Memory B cell (primary cell): ENCODE measurements around the gene RXRA.

Experiments used
- ATAC-seq: fragments of 150-1000 bp; cut with Tn5 transposase; 2 replicates; pipeline ENCODE4 v1.10.0; 2021; ENCODE audit warnings: low read depth, mild to moderate bottlenecking, moderate library complexity
- DNase-seq, 2 donors: peaks; one replicate each; pipeline ENCODE4 v3.0.0; 2022; ENCODE audit warnings: low spot score in 2 of 2
- H3K27ac Mint-ChIP-seq: one replicate; pipeline ENCODE4 v1.8.0; 2022; ENCODE audit warnings: mild to moderate bottlenecking, moderate library complexity, mixed read lengths
- H3K27me3 Mint-ChIP-seq: one replicate; pipeline ENCODE4 v1.8.0; 2022; ENCODE audit warnings: mixed read lengths
- H3K36me3 Mint-ChIP-seq: one replicate; pipeline ENCODE4 v1.8.0; 2022; ENCODE audit warnings: mild to moderate bottlenecking, mixed read lengths
- H3K4me1 Mint-ChIP-seq: one replicate; pipeline ENCODE4 v1.8.0; 2022; ENCODE audit warnings: mixed read lengths
- H3K4me3 Mint-ChIP-seq: one replicate; pipeline ENCODE4 v1.8.0; 2022; ENCODE audit warnings: mild to moderate bottlenecking, moderate library complexity, mixed read lengths
- H3K9me3 Mint-ChIP-seq: one replicate; pipeline ENCODE4 v1.8.0; 2022; ENCODE audit warnings: mixed read lengths

Gene RXRA

DNA sequence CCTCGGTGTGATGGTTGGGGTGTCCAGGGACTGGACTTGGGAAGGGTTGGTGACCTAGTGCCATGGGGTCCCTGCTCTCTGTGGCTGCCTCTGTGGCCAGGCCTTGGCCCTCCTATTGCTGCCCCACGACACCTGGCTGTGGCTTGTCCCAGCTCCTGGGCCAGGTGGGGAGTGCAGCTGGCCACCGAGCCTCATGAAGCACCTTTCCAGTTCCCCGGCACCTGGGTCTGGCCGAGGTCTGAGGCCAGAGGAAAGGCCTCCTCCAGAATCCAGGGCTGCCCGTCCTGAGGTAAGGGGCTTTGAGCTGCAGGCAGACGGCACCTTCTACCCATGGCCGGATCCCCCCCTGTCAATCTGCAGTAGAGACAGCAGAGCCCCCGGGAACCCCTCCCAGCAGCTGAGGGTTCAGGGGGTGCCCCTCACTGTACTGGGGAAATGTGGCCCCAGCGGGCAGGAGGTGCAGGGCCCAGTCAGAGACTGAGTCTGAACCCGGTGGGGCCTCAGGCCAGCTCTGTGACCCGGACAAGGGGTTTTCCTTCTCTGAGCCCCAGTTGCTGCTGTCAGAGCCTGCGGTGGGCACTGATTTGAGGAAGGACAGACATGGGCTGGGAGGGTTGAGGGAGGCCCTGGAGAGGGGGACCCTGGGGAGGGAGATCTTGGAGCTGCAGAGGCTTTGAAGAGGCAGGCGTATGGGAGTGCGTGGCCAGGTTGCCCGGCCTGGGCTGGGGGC, 54.5 kb downstream of the RXRA start:
- Mint-ChIP-seq H3K9me3 (no peaks in the 10 kb centered on the region), H3K27me3 (no peaks in the 10 kb centered on the region), H3K4me1 (peaks cover 23% of the 10 kb centered on the region), H3K27ac (peak overlapping the region; percentile 35), H3K4me3 (peak overlapping the region; percentile 5), H3K36me3 (no peaks in the 10 kb centered on the region)
- no peak for ATAC-seq
- DNase-seq, result no peak

DNA sequence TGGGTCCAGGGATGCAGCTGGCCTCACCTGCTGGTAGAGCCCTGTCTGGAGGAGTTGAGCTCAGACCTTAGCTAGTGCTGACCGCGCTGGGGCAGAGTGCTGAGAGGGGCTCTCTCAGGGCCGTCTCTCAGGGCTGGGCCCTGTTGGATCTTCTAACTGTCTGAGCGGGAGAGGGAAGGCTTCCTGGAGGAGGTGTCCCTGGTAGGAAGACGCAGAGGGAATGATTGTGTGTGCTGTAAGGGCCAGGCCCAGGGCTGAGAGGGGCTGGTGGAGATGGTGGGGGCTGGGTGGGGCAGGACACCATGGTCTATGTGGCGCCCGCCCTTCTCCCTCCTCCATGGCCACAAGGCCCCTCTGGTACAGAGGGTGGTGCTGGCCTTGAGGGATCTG, 55.0 kb downstream of the RXRA start:
- DNase-seq, result no peak
- Mint-ChIP-seq H3K9me3 (no peaks in the 10 kb centered on the region), H3K4me3 (no peak overlapping the region), H3K4me1 (peaks cover 21% of the 10 kb centered on the region), H3K27ac (peak overlapping the region; percentile 35), H3K36me3 (no peaks in the 10 kb centered on the region), H3K27me3 (no peaks in the 10 kb centered on the region)
- no peak for ATAC-seq

DNA sequence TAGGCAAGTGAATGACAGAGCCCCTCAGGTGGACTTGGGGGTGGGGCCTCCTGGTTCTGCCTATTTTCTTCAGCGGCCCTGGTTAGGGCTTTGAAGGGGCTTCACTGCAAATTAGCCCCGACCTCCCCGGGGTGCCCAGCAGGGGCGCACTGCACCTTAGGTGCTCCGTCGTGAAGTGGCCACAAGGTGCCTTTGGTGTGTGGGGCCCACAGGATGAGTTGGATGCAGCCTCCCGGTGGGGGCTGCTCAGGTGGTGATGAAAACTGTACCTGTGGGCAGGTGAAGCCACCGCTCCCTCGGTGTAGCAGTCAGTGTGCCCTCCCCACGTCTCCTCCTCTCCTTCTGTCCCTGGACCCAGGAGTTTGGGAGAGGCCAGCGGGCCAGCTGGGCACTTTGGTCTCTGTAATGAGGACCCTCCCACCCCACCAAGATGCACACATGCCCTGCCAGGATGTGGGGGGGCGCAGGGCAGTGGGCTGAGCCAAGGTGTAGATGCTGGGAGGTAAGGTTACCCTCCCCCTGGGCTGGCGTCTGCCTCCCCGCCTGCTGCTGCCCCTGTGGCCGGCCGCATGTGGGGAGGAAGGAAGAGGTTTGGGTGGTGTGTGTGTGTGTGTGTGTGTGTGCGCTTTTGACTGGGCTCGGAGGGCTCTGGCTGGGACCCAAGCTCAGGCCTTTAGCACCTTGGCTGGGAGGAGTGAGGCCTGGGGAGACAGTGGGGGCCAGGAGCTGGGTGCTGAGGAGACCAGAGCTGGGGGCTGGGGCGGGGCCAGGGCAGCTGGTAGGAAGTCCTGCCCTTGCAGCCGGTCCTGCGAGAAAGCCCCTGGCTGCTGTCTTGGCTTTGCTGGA, 55.6 kb downstream of the RXRA start:
- Mint-ChIP-seq H3K27ac (peak overlapping the region; percentile 35), H3K4me3 (peak overlapping the region; percentile 6), H3K27me3 (no peaks in the 10 kb centered on the region), H3K36me3 (no peaks in the 10 kb centered on the region), H3K4me1 (peaks cover 18% of the 10 kb centered on the region), H3K9me3 (no peaks in the 10 kb centered on the region)
- ATAC-seq, result peak; percentile 82
- no peak for DNase-seq

DNA sequence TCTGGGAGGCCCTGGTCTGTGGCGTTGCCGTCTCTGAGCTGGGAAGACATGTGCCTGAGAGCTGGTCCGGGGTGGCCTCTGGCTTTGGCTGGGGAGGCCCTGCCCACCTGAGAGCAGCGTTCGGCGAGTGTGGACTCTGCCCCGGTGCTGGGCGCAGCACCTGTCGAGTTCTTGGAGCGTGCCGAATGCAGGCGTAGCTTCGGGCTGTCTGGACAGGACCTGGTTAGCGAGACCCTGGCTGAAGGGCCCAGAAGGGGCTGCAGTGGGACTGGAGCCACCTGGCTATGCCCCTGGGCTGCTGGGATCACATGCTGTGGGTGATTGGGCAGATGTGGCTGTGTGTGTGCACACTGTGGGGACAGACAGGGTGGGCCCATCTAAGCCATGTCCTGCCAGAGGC, 56.5 kb downstream of the RXRA start:
- no peak for DNase-seq
- Mint-ChIP-seq H3K9me3 (no peaks in the 10 kb centered on the region), H3K4me1 (peaks cover 18% of the 10 kb centered on the region), H3K36me3 (no peaks in the 10 kb centered on the region), H3K4me3 (no peak overlapping the region), H3K27me3 (no peaks in the 10 kb centered on the region), H3K27ac (no peak overlapping the region)
- no peak for ATAC-seq

DNA sequence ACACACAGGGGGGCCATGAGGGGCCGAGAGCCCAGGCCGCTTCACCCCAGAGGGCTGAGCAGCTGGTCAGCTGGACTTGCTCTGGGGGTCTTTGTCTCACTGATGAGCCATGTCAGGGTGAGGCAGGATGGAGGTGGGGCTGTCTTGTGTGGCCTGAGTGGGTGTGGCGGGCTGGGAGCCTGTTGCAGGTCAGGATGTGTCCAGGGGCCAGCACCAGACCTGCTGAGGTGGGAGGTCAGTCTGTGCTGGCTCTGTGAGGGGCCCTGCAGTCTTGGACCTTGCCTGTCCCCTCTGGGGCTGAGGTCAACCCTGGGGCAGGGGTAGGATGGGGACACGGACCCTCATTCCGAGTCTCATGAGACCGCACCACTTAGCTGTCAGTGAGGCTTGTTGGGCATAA, 56.9 kb downstream of the RXRA start:
- H3K4me3 Mint-ChIP-seq, result no peak overlapping the region
- no peaks in the 10 kb centered on the region for H3K36me3 Mint-ChIP-seq
- no peak for DNase-seq
- H3K27ac Mint-ChIP-seq, result no peak overlapping the region
- no peak for ATAC-seq
- no peaks in the 10 kb centered on the region for H3K9me3 Mint-ChIP-seq
- H3K27me3 Mint-ChIP-seq, result no peaks in the 10 kb centered on the region
- peaks cover 21% of the 10 kb centered on the region for H3K4me1 Mint-ChIP-seq

DNA sequence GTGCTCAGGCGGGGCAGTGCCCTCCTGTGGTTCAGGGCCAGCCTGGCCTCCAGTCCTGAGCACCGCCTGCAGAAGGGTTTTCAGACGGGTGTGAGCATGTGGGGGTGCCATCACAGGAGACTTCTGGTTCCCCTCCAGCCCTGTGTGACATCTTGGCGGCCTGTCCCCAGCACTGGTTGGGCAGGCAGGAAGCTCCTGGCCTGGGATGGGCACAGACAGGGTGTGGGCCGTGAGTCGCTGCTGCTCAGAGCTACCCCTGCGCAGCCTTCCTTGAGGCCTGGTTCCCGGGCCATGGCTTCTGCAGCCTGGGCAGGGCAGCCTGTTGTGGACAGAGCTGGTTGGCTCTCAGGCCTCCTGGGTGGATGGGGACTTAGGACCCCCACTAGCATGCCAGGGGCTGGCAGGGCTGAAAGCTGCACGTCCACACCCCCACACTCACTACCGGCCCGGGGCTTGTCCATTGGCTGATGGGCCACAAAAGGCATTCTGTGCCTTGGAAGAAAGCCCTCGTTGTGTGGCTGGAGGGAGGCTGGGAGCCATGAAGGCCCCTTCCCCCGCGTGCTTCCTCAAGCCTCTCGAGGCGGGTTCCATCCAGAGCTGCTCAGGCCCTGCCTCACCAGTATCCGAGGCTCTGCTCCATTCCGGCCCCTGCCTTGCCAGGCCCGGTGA, 58.7 kb downstream of the RXRA start:
- DNase-seq (no peak), ATAC-seq (no peak)
- Mint-ChIP-seq H3K36me3 (no peaks in the 10 kb centered on the region), H3K27ac (no peak overlapping the region), H3K4me1 (peaks cover 23% of the 10 kb centered on the region), H3K9me3 (no peaks in the 10 kb centered on the region), H3K4me3 (no peak overlapping the region), H3K27me3 (no peaks in the 10 kb centered on the region)

DNA sequence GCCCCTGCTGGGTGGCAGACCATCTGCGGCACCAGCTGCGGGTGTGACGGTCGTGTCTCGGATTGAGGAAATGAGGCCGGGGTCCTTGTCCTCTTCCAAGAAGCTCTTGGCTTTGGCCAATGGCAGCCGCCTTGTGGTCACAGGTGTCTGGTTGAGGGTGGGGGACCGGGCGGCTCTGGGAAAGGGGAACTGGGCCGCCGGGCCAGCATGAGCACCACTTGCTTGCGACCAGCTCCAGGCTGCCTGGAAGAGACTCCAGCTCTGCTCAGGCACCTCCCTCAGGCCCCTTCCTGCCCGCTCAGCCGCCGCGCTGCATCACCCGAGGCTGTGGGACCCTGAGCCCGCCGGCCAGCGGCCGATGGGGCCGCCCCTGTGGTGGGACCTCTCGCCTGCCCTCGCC, 59.7 kb downstream of the RXRA start:
- Mint-ChIP-seq H3K4me1 (peaks cover 29% of the 10 kb centered on the region), H3K4me3 (no peak overlapping the region), H3K36me3 (no peaks in the 10 kb centered on the region), H3K9me3 (no peaks in the 10 kb centered on the region), H3K27me3 (no peaks in the 10 kb centered on the region), H3K27ac (no peak overlapping the region)
- ATAC-seq (no peak), DNase-seq (no peak)

DNA sequence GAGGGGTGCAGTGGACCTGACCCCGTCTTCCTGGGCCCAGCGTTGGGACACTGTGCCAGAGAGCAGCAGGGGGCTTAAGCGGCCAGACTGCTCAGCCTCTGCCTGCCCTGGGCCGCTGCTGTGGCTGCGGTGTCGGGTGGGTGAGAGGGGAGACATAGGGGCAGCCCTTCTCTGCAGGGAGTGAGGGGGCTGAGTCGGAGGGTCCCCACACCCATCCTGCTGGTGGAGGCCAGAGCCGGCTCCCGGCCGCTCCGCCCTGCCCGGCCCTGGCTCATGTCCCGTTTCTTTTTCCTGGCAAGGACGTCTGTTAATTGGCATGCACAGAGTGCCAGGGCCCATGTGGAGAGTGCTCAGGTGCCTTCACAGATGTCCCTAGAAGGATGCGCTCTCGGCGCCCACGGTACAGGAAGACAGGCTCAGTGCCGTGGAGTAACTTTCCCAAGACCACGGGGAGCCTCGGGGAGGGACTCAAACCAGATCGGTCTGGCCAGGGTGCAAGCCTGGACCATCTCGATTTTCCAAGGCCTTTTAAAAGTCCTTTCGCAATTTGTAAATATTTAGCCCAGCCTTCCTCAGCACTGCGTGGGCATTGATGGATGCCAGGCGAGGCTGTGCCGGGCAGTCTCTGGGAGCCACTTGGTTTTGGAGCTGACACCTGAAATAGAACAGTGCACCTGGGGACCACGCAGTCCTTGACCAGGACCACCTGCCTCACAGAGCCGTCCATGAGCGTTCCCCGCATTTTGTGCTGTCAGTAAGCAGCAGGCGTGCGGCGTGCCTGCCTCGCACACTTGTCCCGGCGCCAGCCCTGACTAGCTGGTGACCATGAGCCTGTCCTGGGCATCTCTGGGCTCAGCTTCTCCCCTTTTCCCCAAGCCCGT, 60.9 kb downstream of the RXRA start:
- H3K27ac Mint-ChIP-seq, result peak overlapping the region; percentile 67

DNA sequence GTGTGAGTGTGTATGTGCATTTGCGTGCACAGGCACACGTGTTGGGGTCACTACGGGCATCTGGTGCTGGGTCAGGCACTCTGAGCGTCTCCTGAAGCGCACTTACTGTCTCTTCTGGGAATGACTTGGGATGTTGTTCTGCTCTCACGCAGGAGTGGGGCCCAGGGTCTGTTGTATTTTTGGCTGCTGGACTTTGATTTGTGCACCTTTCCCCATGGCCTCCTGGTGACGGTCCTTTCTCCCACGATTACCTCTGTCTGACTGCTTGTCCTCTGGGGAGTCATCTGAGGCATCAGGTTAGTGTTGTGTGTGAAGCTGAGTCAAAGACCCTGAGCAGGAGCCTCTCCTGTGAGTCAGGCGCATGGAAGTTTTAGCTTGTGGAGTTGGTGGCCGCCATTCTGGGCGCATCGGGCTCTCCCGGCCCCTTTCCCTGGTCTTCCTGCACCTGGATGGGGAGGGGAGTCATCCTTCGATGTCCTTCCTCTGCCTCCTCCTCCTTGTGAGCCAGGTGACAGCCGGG, 62.1 kb downstream of the RXRA start:
- Mint-ChIP-seq H3K4me1 (peaks cover 29% of the 10 kb centered on the region), H3K4me3 (no peak overlapping the region), H3K36me3 (no peaks in the 10 kb centered on the region), H3K27ac (peak overlapping the region; percentile 67), H3K27me3 (no peaks in the 10 kb centered on the region), H3K9me3 (no peaks in the 10 kb centered on the region)
- ATAC-seq (no peak), DNase-seq (no peak)

More for the DNA sequence above, 60.9 kb downstream of the RXRA start:
- H3K27me3 Mint-ChIP-seq, result no peaks in the 10 kb centered on the region
- no peak for DNase-seq
- no peaks in the 10 kb centered on the region for H3K9me3 Mint-ChIP-seq
- H3K36me3 Mint-ChIP-seq, result no peaks in the 10 kb centered on the region
- peaks cover 26% of the 10 kb centered on the region for H3K4me1 Mint-ChIP-seq
- H3K4me3 Mint-ChIP-seq, result no peak overlapping the region
- ATAC-seq, result no peak

DNA sequence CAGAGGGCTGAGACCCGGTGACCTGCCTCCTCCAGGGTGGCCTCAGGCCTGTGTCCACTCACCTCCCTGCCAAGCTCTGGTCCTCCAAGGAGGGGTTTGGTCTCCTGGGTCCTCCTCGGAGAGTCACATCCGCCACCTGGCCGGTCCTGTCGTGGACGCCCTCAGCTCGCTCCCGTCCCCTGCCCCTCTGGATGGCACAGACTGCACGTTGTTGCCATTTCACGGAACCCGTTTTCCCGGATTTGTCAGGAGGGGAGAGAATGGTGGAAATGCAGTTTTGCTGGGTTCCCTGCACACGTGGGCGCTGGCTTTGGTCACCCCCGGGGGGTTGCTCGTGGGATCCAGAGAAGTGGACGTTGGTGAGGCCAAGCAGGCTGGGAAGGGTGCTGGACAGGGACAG, 62.7 kb downstream of the RXRA start:
- DNase-seq, result no peak
- Mint-ChIP-seq H3K4me1 (peaks cover 35% of the 10 kb centered on the region), H3K36me3 (no peaks in the 10 kb centered on the region), H3K27ac (peak overlapping the region; percentile 95), H3K4me3 (no peak overlapping the region), H3K27me3 (no peaks in the 10 kb centered on the region), H3K9me3 (peaks cover 2% of the 10 kb centered on the region)
- ATAC-seq, result no peak

DNA sequence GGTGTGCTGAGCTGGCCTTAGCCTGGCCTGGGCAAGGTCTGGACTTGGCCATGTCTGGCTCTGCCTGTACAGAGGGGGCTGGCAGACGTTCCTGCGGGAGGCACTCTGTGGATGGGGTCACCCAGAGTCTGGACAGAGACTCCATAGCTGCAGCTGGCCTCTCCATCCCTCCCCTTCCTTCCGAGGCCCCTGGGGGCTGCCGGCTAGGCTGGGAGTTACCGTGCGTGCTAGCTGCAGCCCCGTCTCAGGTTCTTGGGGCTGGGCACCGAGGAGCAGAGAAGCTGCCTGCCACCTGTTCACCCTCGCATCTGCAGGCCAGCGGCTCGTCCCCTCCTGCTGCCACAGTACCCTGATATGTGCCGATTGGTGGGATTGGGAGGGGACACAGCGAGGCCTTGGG, 63.4 kb downstream of the RXRA start:
- no peak for DNase-seq
- Mint-ChIP-seq H3K4me1 (peaks cover 33% of the 10 kb centered on the region), H3K27ac (peak overlapping the region; percentile 95), H3K4me3 (no peak overlapping the region), H3K27me3 (no peaks in the 10 kb centered on the region), H3K36me3 (no peaks in the 10 kb centered on the region), H3K9me3 (peaks cover 4% of the 10 kb centered on the region)
- ATAC-seq, result no peak

DNA sequence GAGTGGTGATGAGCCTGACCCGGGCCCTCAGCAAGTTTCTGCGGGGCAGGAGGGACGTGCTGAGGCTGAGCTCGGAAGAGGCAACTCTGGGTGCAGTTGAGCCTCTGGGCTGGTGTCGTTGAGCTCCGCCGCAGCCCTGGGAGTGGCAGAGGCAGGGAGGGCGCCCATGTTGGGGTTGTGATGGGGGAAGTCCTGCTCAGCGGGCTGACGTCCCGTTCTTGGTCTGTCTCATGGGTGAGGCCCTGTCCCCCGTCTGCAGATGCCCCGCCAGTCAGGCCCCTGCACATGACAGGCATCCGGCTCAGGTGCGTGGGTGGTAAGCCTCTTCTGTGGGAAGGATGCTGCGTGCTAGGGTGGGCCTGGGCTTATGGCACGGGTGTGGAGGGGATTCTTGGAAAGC, 64.3 kb downstream of the RXRA start:
- DNase-seq (peak; percentile 65 to 69), ATAC-seq (peak; percentile 61)
- peaks cover 4% of the 10 kb centered on the region for H3K9me3 Mint-ChIP-seq
- H3K4me3 Mint-ChIP-seq, result peak overlapping the region; percentile 37
- H3K4me1 Mint-ChIP-seq, result peaks cover 37% of the 10 kb centered on the region
- no peaks in the 10 kb centered on the region for H3K27me3 Mint-ChIP-seq
- H3K36me3 Mint-ChIP-seq, result no peaks in the 10 kb centered on the region
- peak overlapping the region; percentile 95 for H3K27ac Mint-ChIP-seq

DNA sequence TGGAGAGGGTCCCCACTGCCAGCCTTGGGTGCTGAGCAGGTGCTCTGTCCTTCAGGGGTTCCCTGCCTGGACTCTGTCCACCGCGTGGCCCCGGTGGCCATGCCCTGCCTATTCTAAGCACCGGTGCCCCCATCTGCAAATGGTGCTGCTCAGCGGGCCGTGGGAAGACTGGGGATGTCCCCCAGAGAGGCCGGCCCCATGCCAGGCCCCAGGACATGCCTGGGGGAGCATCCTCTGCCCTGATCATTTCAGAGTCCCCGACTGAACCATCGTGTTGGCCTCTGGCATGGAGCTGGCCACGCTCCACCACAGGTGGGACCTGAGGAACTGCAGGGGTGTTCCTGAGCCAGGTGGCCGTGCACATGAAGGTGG, 64.7 kb downstream of the RXRA start:
- Mint-ChIP-seq H3K4me1 (peaks cover 39% of the 10 kb centered on the region), H3K27me3 (no peaks in the 10 kb centered on the region)

More for the DNA sequence above, 64.7 kb downstream of the RXRA start:
- peak; percentile 30 to 57 for DNase-seq
- H3K9me3 Mint-ChIP-seq, result peaks cover 4% of the 10 kb centered on the region
- H3K27ac Mint-ChIP-seq, result peak overlapping the region; percentile 95
- peak overlapping the region; percentile 77 for H3K4me3 Mint-ChIP-seq
- peak; percentile 7 for ATAC-seq
- no peaks in the 10 kb centered on the region for H3K36me3 Mint-ChIP-seq
